GM06990 (cell line): ENCODE measurements around the gene TMEM255B.
A peak's percentile ranks its signal among the peaks of the same experiment; 100 is the strongest.

Experiments
- DNase-seq: peaks from one replicate; pipeline ENCODE4 v3.0.0-alpha.2; 2011; ENCODE audit not compliant: insufficient read length; ENCODE audit errors: extremely low read depth
- H3K27me3 ChIP-seq: replicated peaks from 2 replicates; pipeline ENCODE4 v1.6.0; 2011; ENCODE audit warnings: low read length; ENCODE audit not compliant: control insufficient read depth, insufficient read depth
- H3K36me3 ChIP-seq: 2 replicates; pipeline ENCODE4 v1.5.1; 2011; ENCODE audit warnings: low read length; ENCODE audit not compliant: control insufficient read depth, insufficient read depth
- H3K4me3 ChIP-seq: replicated peaks from 2 replicates; pipeline ENCODE4 v1.5.1; 2011; ENCODE audit warnings: low read depth, mild to moderate bottlenecking, control low read depth, low read length
- CTCF ChIP-seq: IDR thresholded peaks from 2 replicates; pipeline ENCODE4 v1.5.1; 2011; ENCODE audit warnings: low read length, control low read depth, mild to moderate bottlenecking, inconsistent platforms; ENCODE audit not compliant: insufficient read depth, poor library complexity, severe bottlenecking

The TMEM255B gene

DNA sequence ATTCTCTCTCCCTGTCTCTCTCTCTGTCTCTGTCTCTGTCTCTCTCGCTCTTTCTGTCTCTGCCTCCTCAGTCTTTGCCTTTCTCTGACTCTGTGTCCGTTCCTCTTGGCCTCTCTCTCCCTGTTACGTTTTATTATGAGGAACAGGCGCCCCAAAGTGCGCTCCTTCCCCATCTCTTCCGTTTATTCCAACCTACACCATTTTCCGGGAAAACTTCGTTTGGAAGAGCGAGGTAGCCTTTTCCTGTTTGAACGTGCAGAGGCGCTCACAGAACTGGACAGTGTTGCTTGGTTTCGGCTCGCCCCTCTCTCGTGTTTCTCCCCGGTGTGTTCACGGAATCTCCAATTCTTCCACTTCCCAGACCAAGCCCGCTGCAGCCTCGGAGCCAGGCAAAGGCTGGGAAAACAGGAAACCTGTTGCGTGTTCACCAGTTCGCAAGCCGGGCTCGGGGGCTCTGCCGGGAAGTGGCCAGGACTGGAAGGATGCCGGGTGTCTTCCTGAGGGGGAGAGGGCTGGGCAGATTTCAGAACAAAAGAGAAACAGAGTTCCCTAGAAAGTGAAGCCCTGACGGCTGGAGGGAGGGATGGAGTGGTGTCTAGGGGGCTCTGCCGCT is 605 bp downstream of the TMEM255B start:
- TF ChIP-seq CTCF = no peak
- H3K4me3 ChIP-seq = peak overlapping the region; percentile 55
- H3K36me3 ChIP-seq = no peaks in the 10 kb centered on the region
- no peak for DNase-seq
- peaks cover 3% of the 10 kb centered on the region for H3K27me3 ChIP-seq

GRCh38 chr13:113761136-113761535 is 2.1 kb downstream of the TMEM255B start:
- H3K4me3 ChIP-seq = no peak overlapping the region
- TF ChIP-seq CTCF = no peak
- H3K27me3 ChIP-seq = peaks cover 3% of the 10 kb centered on the region
- DNase-seq = no peak
- no peaks in the 10 kb centered on the region for H3K36me3 ChIP-seq

- Histone ChIP-seq H3K27me3 (peaks cover 3% of the 10 kb centered on the region), H3K4me3 (no peak overlapping the region), H3K36me3 (no peaks in the 10 kb centered on the region)
- no peak for TF ChIP-seq CTCF
- DNase-seq = no peak
These were observed 3.0 kb downstream of the TMEM255B start for GRCh38 chr13:113762075-113762474.

- no peak for DNase-seq
- Histone ChIP-seq H3K36me3 (no peaks in the 10 kb centered on the region), H3K27me3 (peaks cover 3% of the 10 kb centered on the region), H3K4me3 (no peak overlapping the region)
- no peak for TF ChIP-seq CTCF
These were observed 3.5 kb downstream of the TMEM255B start for GRCh38 chr13:113762538-113762937.

DNA sequence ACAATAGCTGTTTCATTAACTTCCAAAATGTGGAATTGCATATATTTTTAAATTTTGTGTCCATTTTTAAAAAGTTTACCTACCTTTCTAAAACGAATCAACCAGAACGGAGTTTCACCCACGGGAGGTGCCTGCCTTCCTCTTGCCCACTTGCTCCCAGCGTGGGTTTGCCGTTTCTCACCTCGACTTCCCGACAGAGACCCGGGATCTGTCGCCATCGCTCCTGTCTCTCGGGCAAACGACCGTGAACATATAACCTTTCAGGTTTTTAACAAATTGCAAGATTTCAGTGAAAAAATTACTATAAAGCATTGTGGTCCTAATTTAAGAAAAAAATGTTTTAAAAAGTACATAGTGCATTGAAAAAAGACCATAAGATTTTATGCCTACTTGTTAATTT is 4.2 kb downstream of the TMEM255B start:
- Histone ChIP-seq H3K36me3 (no peaks in the 10 kb centered on the region), H3K27me3 (peaks cover 3% of the 10 kb centered on the region), H3K4me3 (no peak overlapping the region)
- no peak for TF ChIP-seq CTCF
- DNase-seq = no peak
